ENCODE measurements around the gene CADPS. TPM values are rescaled to one million over a fixed set of nuclear protein-coding genes. Genes with fewer than 3 reads are reported as not detected.

The CADPS gene
- total and polyA plus RNA-seq, 2 experiments from 2014 or later = 49.2 to 63.8 TPM

DNA sequence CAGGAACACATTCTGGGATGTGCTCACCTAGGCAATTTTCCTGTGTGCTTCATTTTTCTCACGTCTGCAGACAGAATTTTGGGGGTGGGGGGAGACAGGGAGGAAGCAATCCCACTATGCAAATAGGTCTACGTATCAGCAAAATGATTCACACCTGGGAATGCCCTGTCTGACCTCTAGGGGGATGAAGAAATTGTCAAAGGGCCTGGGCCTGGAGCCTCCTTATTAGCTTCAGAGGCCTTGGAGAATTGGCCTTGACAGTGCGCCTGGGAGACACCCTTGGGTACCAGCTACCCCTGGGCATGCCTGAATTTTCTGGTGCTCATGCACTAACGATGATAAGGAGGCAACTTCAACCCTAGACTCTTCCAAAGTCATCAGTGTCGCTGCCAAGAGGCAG lies 207.5 kb downstream of the CADPS start:
- DNase-seq (ENCODE audit: low read depth in 1 of 2, low spot score in 1 of 2) = no peak
- Histone ChIP-seq H3K4me3 (no peak overlapping the region), H3K4me1 (ENCODE audit: low read depth) (peaks cover 19% of the 10 kb centered on the region), H3K9me3 (ENCODE audit: low read depth) (no peaks in the 10 kb centered on the region), H3K27ac (no peak overlapping the region), H3K36me3 (no peaks in the 10 kb centered on the region), H3K27me3 (no peaks in the 10 kb centered on the region)
- TF ChIP-seq, protein P1, sequence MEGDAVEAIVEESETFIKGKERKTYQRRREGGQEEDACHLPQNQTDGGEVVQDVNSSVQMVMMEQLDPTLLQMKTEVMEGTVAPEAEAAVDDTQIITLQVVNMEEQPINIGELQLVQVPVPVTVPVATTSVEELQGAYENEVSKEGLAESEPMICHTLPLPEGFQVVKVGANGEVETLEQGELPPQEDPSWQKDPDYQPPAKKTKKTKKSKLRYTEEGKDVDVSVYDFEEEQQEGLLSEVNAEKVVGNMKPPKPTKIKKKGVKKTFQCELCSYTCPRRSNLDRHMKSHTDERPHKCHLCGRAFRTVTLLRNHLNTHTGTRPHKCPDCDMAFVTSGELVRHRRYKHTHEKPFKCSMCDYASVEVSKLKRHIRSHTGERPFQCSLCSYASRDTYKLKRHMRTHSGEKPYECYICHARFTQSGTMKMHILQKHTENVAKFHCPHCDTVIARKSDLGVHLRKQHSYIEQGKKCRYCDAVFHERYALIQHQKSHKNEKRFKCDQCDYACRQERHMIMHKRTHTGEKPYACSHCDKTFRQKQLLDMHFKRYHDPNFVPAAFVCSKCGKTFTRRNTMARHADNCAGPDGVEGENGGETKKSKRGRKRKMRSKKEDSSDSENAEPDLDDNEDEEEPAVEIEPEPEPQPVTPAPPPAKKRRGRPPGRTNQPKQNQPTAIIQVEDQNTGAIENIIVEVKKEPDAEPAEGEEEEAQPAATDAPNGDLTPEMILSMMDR (IDR thresholded peaks at IDR 0.05; ENCODE audit: low read depth, low read length) = no peak

DNA sequence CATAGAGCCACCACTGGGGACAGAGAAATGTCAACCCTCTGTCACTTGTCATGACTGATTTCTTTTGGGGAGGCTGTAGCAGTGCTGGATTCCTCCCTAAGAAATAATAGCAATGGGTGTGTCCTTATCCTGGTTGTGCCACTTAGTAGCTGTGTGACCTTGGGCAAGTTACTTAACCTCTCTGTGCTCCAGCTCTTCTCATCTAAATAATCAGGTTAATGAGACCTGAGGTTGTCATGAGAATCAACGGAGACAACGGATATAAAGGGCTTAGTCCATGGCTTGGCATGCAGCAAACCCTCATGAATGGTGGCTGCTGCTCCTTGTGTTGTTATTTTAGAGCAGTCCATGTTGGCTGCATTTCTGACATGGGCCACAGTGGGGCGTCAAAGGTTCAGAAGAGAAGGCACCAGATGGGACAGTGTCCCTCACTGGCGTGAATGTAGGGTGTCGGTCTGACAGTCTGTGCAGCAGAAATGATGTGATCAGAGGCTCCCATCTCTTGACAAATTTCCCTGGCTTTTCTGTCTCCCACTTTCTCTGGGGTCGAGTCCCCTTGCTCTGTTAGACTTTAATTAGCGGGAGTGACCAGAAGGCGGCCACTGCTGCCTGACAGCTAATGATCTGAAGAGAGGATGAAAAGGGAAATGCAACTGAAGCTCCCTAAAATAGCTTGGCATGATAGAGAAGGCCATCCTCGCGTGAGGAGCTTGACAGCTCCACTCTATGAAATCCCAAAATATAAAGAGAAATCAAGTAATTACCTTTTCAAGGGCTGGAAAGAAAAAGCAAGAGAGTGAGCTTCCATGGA lies 209.4 kb downstream of the CADPS start:
- Histone ChIP-seq H3K36me3 (no peaks in the 10 kb centered on the region), H3K27me3 (no peaks in the 10 kb centered on the region), H3K9me3 (ENCODE audit: low read depth) (no peaks in the 10 kb centered on the region), H3K4me3 (no peak overlapping the region), H3K27ac (no peak overlapping the region), H3K4me1 (ENCODE audit: low read depth) (peaks cover 14% of the 10 kb centered on the region)
- peak; percentile 63 to 79 for DNase-seq (ENCODE audit: low read depth in 1 of 2, low spot score in 1 of 2)
- TF ChIP-seq, protein P1 (IDR thresholded peaks at IDR 0.05; ENCODE audit: low read depth, low read length) = peak; percentile 70

DNA sequence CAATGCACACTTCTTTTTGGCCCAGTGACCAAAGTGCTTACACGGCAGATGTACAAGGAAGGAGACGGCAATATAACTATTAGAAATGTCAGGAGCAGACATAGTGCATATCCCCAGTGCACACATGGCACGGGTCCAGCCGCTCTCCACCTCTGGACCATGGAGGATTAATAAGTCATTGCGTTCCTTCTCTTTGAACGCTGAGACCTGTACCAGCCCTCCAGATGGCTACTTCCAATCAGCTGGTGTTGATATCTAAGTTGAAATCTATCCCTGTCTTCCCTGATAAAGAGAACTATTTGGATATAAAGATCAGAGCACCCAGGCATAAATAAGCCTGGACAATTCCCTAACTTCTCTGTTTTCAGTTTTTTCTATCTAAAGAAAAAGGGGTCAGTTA lies 212.5 kb downstream of the CADPS start:
- TF ChIP-seq, protein P1 (IDR thresholded peaks at IDR 0.05; ENCODE audit: low read depth, low read length) = no peak
- Histone ChIP-seq H3K4me3 (no peak overlapping the region), H3K27ac (no peak overlapping the region), H3K4me1 (ENCODE audit: low read depth) (peaks cover 14% of the 10 kb centered on the region), H3K9me3 (ENCODE audit: low read depth) (no peaks in the 10 kb centered on the region), H3K27me3 (no peaks in the 10 kb centered on the region), H3K36me3 (no peaks in the 10 kb centered on the region)
- no peak for DNase-seq (ENCODE audit: low read depth in 1 of 2, low spot score in 1 of 2)

DNA sequence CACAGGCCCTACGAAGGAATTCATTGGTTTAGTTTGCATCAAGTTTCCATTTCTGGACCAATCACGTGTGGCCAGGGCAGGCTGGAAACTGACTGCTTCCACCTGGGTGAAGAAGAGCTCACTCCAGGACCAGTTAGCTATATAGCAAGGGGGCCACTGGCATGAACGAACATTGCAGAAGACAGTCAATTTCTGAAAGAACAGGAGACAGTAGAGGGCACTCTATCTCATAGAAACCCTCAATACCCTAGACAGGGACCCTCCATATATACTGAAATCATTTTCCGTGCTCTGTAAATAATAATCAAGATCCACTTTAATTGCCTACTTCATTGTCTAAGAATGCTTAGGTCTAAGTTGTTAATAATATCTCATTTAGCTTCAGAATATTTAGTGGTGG lies 215.6 kb downstream of the CADPS start:
- H3K4me3 ChIP-seq = no peak overlapping the region
- H3K36me3 ChIP-seq = no peaks in the 10 kb centered on the region
- H3K4me1 ChIP-seq (ENCODE audit: low read depth) = peaks cover 29% of the 10 kb centered on the region
- H3K27me3 ChIP-seq = no peaks in the 10 kb centered on the region
- DNase-seq (ENCODE audit: low read depth in 1 of 2, low spot score in 1 of 2) = no peak
- TF ChIP-seq, protein P1 (IDR thresholded peaks at IDR 0.05; ENCODE audit: low read depth, low read length) = peak; percentile 7
- H3K27ac ChIP-seq = no peak overlapping the region
- no peaks in the 10 kb centered on the region for H3K9me3 ChIP-seq (ENCODE audit: low read depth)

DNA sequence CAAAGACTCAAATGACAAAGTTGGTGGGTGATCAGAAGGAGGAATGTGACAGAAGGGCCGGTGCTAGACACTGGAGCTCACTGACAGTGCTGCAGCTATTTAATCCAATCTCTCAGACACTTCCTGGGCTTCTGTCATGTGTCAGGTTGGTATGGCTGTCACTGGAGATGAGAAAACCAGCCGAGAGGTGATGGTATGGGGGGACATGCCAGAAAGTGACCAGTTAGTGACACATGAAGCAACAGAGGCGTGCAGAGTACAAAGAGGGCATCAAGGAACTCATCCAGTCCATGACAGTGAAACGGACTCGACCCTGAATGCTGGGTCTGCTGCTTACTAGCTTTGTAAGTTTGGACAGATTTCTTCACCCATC lies 219.5 kb downstream of the CADPS start:
- Histone ChIP-seq H3K36me3 (no peaks in the 10 kb centered on the region), H3K27me3 (no peaks in the 10 kb centered on the region), H3K4me3 (no peak overlapping the region), H3K27ac (peak overlapping the region; percentile 83), H3K9me3 (ENCODE audit: low read depth) (no peaks in the 10 kb centered on the region), H3K4me1 (ENCODE audit: low read depth) (peaks cover 21% of the 10 kb centered on the region)
- TF ChIP-seq, protein P1 (IDR thresholded peaks at IDR 0.05; ENCODE audit: low read depth, low read length) = no peak
- no peak for DNase-seq (ENCODE audit: low read depth in 1 of 2, low spot score in 1 of 2)
